22Rv1 (cell line): ENCODE data around the gene CDK5RAP2.

Experiments used
- ZFX ChIP-seq: fragments of 450-650 bp; IDR thresholded peaks from 2 replicates; pipeline ENCODE4 v1.6.1; 2017; ENCODE audit warnings: antibody characterized with exemption, borderline replicate concordance
- TF ChIP-seq, protein P1 (sequence below): fragments of 450-650 bp; IDR thresholded peaks from 2 replicates; pipeline ENCODE4 v1.5.1; 2017; ENCODE audit warnings: mild to moderate bottlenecking

DNA sequence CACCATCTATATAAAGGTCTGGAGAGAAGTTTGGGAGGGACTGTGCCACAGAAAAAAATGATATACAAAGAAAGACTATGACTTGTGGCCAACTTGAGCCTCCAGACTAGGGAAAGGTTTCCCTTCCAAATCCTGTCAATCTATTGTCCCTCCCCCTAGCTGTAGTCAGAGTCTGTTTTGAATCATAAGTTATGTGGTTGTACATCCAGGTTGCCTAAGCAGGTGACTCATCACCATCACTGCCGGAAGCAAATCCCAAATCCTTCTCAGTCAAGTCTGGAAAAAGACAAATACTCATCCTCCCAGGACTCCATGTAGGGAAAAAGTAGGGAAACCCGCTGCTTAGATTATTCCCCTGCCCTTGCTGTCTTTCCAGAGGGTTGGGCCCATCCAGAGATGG, 235.7 kb downstream of the CDK5RAP2 start:
- TF ChIP-seq, protein P1, sequence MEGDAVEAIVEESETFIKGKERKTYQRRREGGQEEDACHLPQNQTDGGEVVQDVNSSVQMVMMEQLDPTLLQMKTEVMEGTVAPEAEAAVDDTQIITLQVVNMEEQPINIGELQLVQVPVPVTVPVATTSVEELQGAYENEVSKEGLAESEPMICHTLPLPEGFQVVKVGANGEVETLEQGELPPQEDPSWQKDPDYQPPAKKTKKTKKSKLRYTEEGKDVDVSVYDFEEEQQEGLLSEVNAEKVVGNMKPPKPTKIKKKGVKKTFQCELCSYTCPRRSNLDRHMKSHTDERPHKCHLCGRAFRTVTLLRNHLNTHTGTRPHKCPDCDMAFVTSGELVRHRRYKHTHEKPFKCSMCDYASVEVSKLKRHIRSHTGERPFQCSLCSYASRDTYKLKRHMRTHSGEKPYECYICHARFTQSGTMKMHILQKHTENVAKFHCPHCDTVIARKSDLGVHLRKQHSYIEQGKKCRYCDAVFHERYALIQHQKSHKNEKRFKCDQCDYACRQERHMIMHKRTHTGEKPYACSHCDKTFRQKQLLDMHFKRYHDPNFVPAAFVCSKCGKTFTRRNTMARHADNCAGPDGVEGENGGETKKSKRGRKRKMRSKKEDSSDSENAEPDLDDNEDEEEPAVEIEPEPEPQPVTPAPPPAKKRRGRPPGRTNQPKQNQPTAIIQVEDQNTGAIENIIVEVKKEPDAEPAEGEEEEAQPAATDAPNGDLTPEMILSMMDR: no peak
- no peak for TF ChIP-seq ZFX
